ENCODE data around the gene GPC1.

DNA sequence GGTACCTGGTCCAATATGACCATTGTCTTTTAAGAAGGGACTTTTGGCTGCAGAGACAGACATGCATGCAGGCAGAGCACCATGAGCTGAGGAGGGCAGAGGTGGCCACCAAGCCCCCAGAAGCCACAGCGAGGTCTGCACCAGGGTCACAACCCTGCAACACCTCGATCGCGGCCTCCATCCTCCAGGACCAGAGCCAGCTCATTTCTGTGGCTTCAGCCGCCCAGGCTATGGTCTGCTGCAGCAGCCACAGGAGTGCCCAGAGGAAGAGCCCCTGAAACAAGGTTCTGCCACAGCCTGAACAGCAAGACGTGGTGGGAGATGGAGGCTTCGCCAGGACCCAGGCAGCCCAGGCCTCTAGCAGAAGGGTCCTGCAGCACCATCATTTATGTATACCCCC lies 68.4 kb downstream of the GPC1 start:
- TF ChIP-seq POLR2A (IDR thresholded peaks at IDR 0.05; ENCODE audit: low read length), result no peak
- TF ChIP-seq GATA1 (IDR thresholded peaks at IDR 0.05; ENCODE audit: low read depth, low read length), result no peak

Data from erythroblast (primary cell).